Liver (tissue), 9 donors: ENCODE data around the gene NOM1. TPM values are rescaled to one million over a fixed set of nuclear protein-coding genes. Genes with fewer than 3 reads are reported as not detected.

Experiments used
- DNase-seq: peaks from one replicate; pipeline ENCODE4 v3.0.0-alpha.2; 2017; ENCODE audit warnings: low spot score
- H3K27ac ChIP-seq, 2 donors: one replicate each; pipeline ENCODE4 v1.7.0; 2013; ENCODE audit warnings: inconsistent platforms in 2 of 2, low read length in 2 of 2, control low read depth in 1 of 2, low read depth in 1 of 2, mild to moderate bottlenecking in 1 of 2
- H3K27me3 ChIP-seq, 4 donors: one replicate each; pipeline versions ENCODE4 v1.6.1 to v1.7.0; 2013; ENCODE audit warnings: low read length in 3 of 4, inconsistent platforms in 1 of 4, mild to moderate bottlenecking in 1 of 4, moderate library complexity in 1 of 4; ENCODE audit not compliant: control insufficient read depth in 4 of 4, insufficient read depth in 4 of 4
- H3K36me3 ChIP-seq, 4 donors: one replicate each; pipeline versions ENCODE4 v1.6.1 to v1.7.0; 2013; ENCODE audit warnings: low read length in 3 of 4, mild to moderate bottlenecking in 3 of 4, low read depth in 1 of 4, moderate library complexity in 1 of 4; ENCODE audit not compliant: control insufficient read depth in 4 of 4, insufficient read depth in 3 of 4
- H3K4me1 ChIP-seq, 4 donors: one replicate each; pipeline versions ENCODE4 v1.6.1 to v1.7.0; 2013; ENCODE audit warnings: low read length in 3 of 4, mild to moderate bottlenecking in 3 of 4, moderate library complexity in 1 of 4; ENCODE audit not compliant: control insufficient read depth in 4 of 4, insufficient read depth in 4 of 4
- H3K4me3 ChIP-seq, 3 donors: one replicate each; pipeline versions ENCODE4 v1.6.1 to v1.7.0; 2013; ENCODE audit warnings: low read length in 3 of 3, control low read depth in 1 of 3, low read depth in 1 of 3, mild to moderate bottlenecking in 1 of 3
- H3K9ac ChIP-seq, 2 donors: one replicate each; pipeline ENCODE4 v1.7.0; 2013; ENCODE audit warnings: low read length in 2 of 2, mild to moderate bottlenecking in 2 of 2, moderate library complexity in 2 of 2, control low read depth in 1 of 2, low read depth in 1 of 2
- H3K9me3 ChIP-seq, 4 donors: one replicate each; pipeline versions ENCODE4 v1.6.1 to v1.7.0; 2013; ENCODE audit warnings: low read length in 3 of 4; ENCODE audit not compliant: control insufficient read depth in 4 of 4
- ATF3 ChIP-seq: IDR thresholded peaks from 2 replicates; pipeline ENCODE4 v1.6.1; 2016; ENCODE audit warnings: antibody characterized with exemption
- CTCF ChIP-seq: fragments of 150-350 bp; IDR thresholded peaks from 2 replicates; pipeline ENCODE4 v1.5.1; 2017; ENCODE audit warnings: improper control_type of control experiment, low read depth, low read length; ENCODE audit not compliant: missing input control
- EGR1 ChIP-seq, 2 donors: IDR thresholded peaks; 2 replicates each; pipeline ENCODE4 v1.6.1; 2016 to 2018; ENCODE audit warnings: antibody characterized with exemption in 2 of 2, low read depth in 2 of 2
- FOXA1 ChIP-seq: IDR thresholded peaks from 2 replicates; pipeline ENCODE4 v1.6.1; 2016; ENCODE audit warnings: antibody characterized with exemption
- FOXA2 ChIP-seq: IDR thresholded peaks from 2 replicates; pipeline ENCODE4 v1.6.1; 2016; ENCODE audit warnings: antibody characterized with exemption
- GABPA ChIP-seq, 2 donors: IDR thresholded peaks in 1 of 2; conservative IDR thresholded peaks in 1 of 2; 2 replicates each; pipeline ENCODE4 v1.6.1; 2016; ENCODE audit warnings: antibody characterized with exemption in 2 of 2, mild to moderate bottlenecking in 1 of 2, moderate library complexity in 1 of 2
- HNF4A ChIP-seq, 2 donors: conservative IDR thresholded peaks; 2 replicates each; pipeline ENCODE4 v1.6.1; 2016; ENCODE audit warnings: antibody characterized with exemption in 2 of 2, mild to moderate bottlenecking in 2 of 2
- HNF4G ChIP-seq: IDR thresholded peaks from 2 replicates; pipeline ENCODE4 v1.6.1; 2016; ENCODE audit warnings: antibody characterized with exemption
- JUND ChIP-seq, 2 donors: IDR thresholded peaks; 2 replicates each; pipeline ENCODE4 v1.6.1; 2016; ENCODE audit warnings: antibody characterized with exemption in 2 of 2
- MAX ChIP-seq: IDR thresholded peaks from 2 replicates; pipeline ENCODE4 v1.6.1; 2016; ENCODE audit warnings: antibody characterized with exemption
- NR2F2 ChIP-seq: IDR thresholded peaks from 2 replicates; pipeline ENCODE4 v1.6.1; 2016; ENCODE audit warnings: antibody characterized with exemption
- RAD21 ChIP-seq, 2 donors: IDR thresholded peaks; 2 replicates each; pipeline ENCODE4 v1.6.1; 2016; ENCODE audit warnings: antibody characterized with exemption in 2 of 2, mild to moderate bottlenecking in 2 of 2
- RXRA ChIP-seq, 2 donors: IDR thresholded peaks; 2 replicates each; pipeline ENCODE4 v1.6.1; 2017 to 2018; ENCODE audit warnings: antibody characterized with exemption in 2 of 2, mild to moderate bottlenecking in 1 of 2
- SP1 ChIP-seq: IDR thresholded peaks from 2 replicates; pipeline ENCODE4 v1.6.1; 2018; ENCODE audit warnings: antibody characterized with exemption, mild to moderate bottlenecking
- TAF1 ChIP-seq: conservative IDR thresholded peaks from 2 replicates; pipeline ENCODE4 v1.6.1; 2016; ENCODE audit warnings: antibody characterized with exemption, mild to moderate bottlenecking
- YY1 ChIP-seq: IDR thresholded peaks from 2 replicates; pipeline ENCODE4 v1.6.1; 2016; ENCODE audit warnings: antibody characterized with exemption, mild to moderate bottlenecking
- WGBS: extraction: QIAGEN DNeasy Blood & Tissue Kit; methylation state at CpG from one replicate; pipeline ENCODE4 v1.1.7; 2013; 5-methylcytosine and 5-hydroxymethylcytosine counted together
- polyA plus RNA-seq, 2 donors: library from polyadenylated mRNA; stranded (reverse) in 1 of 2; unstranded in 1 of 2; fragments of 200-250 nt in 1 of 2; fragments of >200 nt in 1 of 2; fragmentation: Nextera tagmentation in 1 of 2; extraction: Ambion mirVana in 1 of 2; gene quantifications; one replicate each; pipeline versions ENCODE4 v1.2.1 to v1.2.3, GENCODE V29; 2013 to 2015
- total RNA-seq, 2 donors: library from RNA; depleted of rRNA; stranded (reverse); fragments of >200 nt; gene quantifications; one replicate each; pipeline ENCODE4 v1.2.3, GENCODE V29; 2014
- TF ChIP-seq, protein P1 (sequence below): IDR thresholded peaks from 2 replicates; pipeline ENCODE4 v1.6.1; 2016; ENCODE audit warnings: antibody characterized with exemption
- donor health status: healthy.
- donor health status: healthy.
- donor health status: healthy.
- donor health status: healthy.
- donor health status: healthy.

NOM1 gene
- total and polyA plus RNA-seq, 4 donors = 4.0 to 11.4 (median 6.2) TPM

DNA sequence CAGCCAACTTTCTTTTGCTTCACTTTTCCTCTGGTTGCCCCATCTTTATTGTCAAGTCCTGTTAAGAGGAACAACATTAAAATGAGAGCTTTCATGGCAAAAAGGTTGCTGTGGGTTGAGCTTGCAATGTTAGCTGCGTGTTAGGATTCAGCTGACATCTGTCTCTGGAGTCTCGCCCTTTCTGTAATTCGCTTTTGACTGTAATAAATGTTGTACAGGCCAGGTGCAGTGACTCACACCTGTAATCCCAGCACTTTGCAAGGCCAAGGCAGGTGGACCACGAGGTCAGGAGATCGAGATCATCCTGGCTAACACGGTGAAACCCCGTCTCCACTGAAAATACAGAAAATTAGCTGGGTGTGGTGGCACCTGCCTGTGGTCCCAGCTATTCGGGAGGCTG lies 36.9 kb downstream of the NOM1 start:
- TF ChIP-seq RXRA (IDR thresholded peaks at IDR 0.05) (no peak), HNF4G (no peak), CTCF (no peak), HNF4A (conservative IDR thresholded peaks at IDR 0.05) (no peak)
- 88% methylated on average over 8 of the region's 8 CpGs for WGBS

GRCh38 chr7:156988343-156989185 lies 39.1 kb downstream of the NOM1 start:
- TF ChIP-seq NR2F2 (no peak), ATF3 (no peak), FOXA2 (no peak), TAF1 (no peak), FOXA1 (no peak)
- Histone ChIP-seq H3K4me1 (no peaks in the 10 kb centered on the region), H3K4me3 (no peak overlapping the region), H3K27me3 (peaks cover 0 to 2% (median under 1%) of the 10 kb centered on the region in 4 donors), H3K36me3 (no peaks in the 10 kb centered on the region), H3K9me3 (no peaks in the 10 kb centered on the region), H3K27ac (no peak overlapping the region), H3K9ac (no peak overlapping the region)
- 70% methylated on average over 27 of the region's 27 CpGs for WGBS
- DNase-seq = no peak

More for the DNA sequence above, 36.9 kb downstream of the NOM1 start:
- H3K27ac ChIP-seq = no peak overlapping the region
- no peak for DNase-seq
- H3K36me3 ChIP-seq = no peaks in the 10 kb centered on the region
- no peak overlapping the region for H3K4me3 ChIP-seq
- H3K27me3 ChIP-seq = no peaks in the 10 kb centered on the region
- H3K4me1 ChIP-seq = no peaks in the 10 kb centered on the region
- H3K9me3 ChIP-seq = no peaks in the 10 kb centered on the region
- no peak overlapping the region for H3K9ac ChIP-seq

GRCh38 chr7:156989766-156990535 lies 40.4 kb downstream of the NOM1 start:
- WGBS = 87% methylated on average over 25 of the region's 25 CpGs
- H3K27me3 ChIP-seq = peaks cover 0 to 2% (median under 1%) of the 10 kb centered on the region in 4 donors
- H3K9me3 ChIP-seq = no peaks in the 10 kb centered on the region
- H3K4me1 ChIP-seq = no peaks in the 10 kb centered on the region
- H3K36me3 ChIP-seq = no peaks in the 10 kb centered on the region
- no peak overlapping the region for H3K27ac ChIP-seq
- no peak overlapping the region for H3K9ac ChIP-seq
- H3K4me3 ChIP-seq = no peak overlapping the region
- no peak for DNase-seq
- no peak for TF ChIP-seq FOXA2
- no peak for TF ChIP-seq GABPA (IDR thresholded peaks at IDR 0.05 in 1 of 2, conservative IDR thresholded peaks at IDR 0.05 in 1 of 2)
- TF ChIP-seq HNF4G = no peak
- no peak for TF ChIP-seq SP1
- TF ChIP-seq YY1 = no peak
- TF ChIP-seq RAD21 (IDR thresholded peaks at IDR 0.05) = no peak
- no peak for TF ChIP-seq EGR1 (IDR thresholded peaks at IDR 0.05; ENCODE audit: low read depth in 2 of 2)
- TF ChIP-seq FOXA1 = no peak
- no peak for TF ChIP-seq JUND (IDR thresholded peaks at IDR 0.05)
- no peak for TF ChIP-seq RXRA (IDR thresholded peaks at IDR 0.05)
- TF ChIP-seq, protein P1, sequence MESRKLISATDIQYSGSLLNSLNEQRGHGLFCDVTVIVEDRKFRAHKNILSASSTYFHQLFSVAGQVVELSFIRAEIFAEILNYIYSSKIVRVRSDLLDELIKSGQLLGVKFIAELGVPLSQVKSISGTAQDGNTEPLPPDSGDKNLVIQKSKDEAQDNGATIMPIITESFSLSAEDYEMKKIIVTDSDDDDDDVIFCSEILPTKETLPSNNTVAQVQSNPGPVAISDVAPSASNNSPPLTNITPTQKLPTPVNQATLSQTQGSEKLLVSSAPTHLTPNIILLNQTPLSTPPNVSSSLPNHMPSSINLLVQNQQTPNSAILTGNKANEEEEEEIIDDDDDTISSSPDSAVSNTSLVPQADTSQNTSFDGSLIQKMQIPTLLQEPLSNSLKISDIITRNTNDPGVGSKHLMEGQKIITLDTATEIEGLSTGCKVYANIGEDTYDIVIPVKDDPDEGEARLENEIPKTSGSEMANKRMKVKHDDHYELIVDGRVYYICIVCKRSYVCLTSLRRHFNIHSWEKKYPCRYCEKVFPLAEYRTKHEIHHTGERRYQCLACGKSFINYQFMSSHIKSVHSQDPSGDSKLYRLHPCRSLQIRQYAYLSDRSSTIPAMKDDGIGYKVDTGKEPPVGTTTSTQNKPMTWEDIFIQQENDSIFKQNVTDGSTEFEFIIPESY = no peak
- no peak for TF ChIP-seq NR2F2
- no peak for TF ChIP-seq TAF1
- TF ChIP-seq HNF4A (conservative IDR thresholded peaks at IDR 0.05) = no peak
- TF ChIP-seq ATF3 = no peak
- TF ChIP-seq MAX = no peak
- no peak for TF ChIP-seq CTCF
